GM18858 (cell line): ENCODE measurements around the gene WDR91.

Experiments used
- ATAC-seq: cut with Tn5 transposase; IDR thresholded peaks from one replicate; pipeline ENCODE4 v1.9.1; 2021; ENCODE audit not compliant: unreplicated experiment

The WDR91 gene

GRCh38 chr7:135199439-135199838, 11.9 kb downstream of the WDR91 start:
- ATAC-seq: no peak

- no peak for ATAC-seq
Observed at GRCh38 chr7:135197906-135198655, 13.2 kb downstream of the WDR91 start.

- ATAC-seq: no peak
Observed at GRCh38 chr7:135197343-135197742, 14.0 kb downstream of the WDR91 start.

- ATAC-seq: no peak
Observed at GRCh38 chr7:135195968-135196629, 15.2 kb downstream of the WDR91 start.

GRCh38 chr7:135195156-135195555, 16.2 kb downstream of the WDR91 start:
- ATAC-seq: no peak

GRCh38 chr7:135194494-135195095, 16.7 kb downstream of the WDR91 start:
- no peak for ATAC-seq

- no peak for ATAC-seq
Observed at GRCh38 chr7:135193615-135194081, 17.7 kb downstream of the WDR91 start.

GRCh38 chr7:135192914-135193536, 18.3 kb downstream of the WDR91 start:
- no peak for ATAC-seq

- ATAC-seq: no peak
Observed at GRCh38 chr7:135190703-135191102, 20.6 kb downstream of the WDR91 start.

- ATAC-seq: no peak
Observed at GRCh38 chr7:135189961-135190360, 21.4 kb downstream of the WDR91 start.

- ATAC-seq: no peak
Observed at GRCh38 chr7:135189221-135189662, 22.1 kb downstream of the WDR91 start.

- no peak for ATAC-seq
Observed at GRCh38 chr7:135188298-135188984, 22.9 kb downstream of the WDR91 start.

GRCh38 chr7:135186841-135187253, 24.5 kb downstream of the WDR91 start:
- ATAC-seq: peak; percentile 51

- no peak for ATAC-seq
Observed at GRCh38 chr7:135186261-135186540, 25.1 kb downstream of the WDR91 start.

- no peak for ATAC-seq
Observed at GRCh38 chr7:135185471-135186260, 25.7 kb downstream of the WDR91 start.

GRCh38 chr7:135184254-135184841, 27.0 kb downstream of the WDR91 start:
- ATAC-seq: no peak

GRCh38 chr7:135183478-135183877, 27.8 kb downstream of the WDR91 start:
- no peak for ATAC-seq

- ATAC-seq: no peak
Observed at GRCh38 chr7:135181929-135182678, 29.2 kb downstream of the WDR91 start.

GRCh38 chr7:135181261-135181928, 29.9 kb downstream of the WDR91 start:
- ATAC-seq: no peak
